ENCODE results near the gene AVEN. TPM values are rescaled to one million over a fixed set of nuclear protein-coding genes. Genes with fewer than 3 reads are reported as not detected.

AVEN gene
- total and polyA plus RNA-seq, 2 donors (not counting 1 experiment from before 2014, with no cell fraction given), result 16.0 to 19.2 TPM

GRCh38 chr15:33980159-33980558, 58.8 kb downstream of the AVEN start:
- H3K27ac ChIP-seq (ENCODE audit: insufficient read depth, low read length), result no peak overlapping the region
- H3K4me2 ChIP-seq (ENCODE audit: extremely low read depth, insufficient read depth, low read length), result no peak overlapping the region
- DNase-seq (ENCODE audit: low read depth in 2 of 2), result no peak
- H3K4me1 ChIP-seq (ENCODE audit: control insufficient read depth, extremely low read depth, insufficient read depth, low read length), result no peaks in the 10 kb centered on the region
- no peak overlapping the region for H2AFZ ChIP-seq (ENCODE audit: low read length)
- H3K9ac ChIP-seq (ENCODE audit: insufficient read depth, low read length), result no peak overlapping the region
- TF ChIP-seq CTCF (conservative IDR thresholded peaks at IDR 0.05 in 1 of 2, IDR thresholded peaks at IDR 0.05 in 1 of 2; ENCODE audit: low read depth in 1 of 2, low read length in 2 of 2) (no peak), EZH2 (IDR thresholded peaks at IDR 0.05; ENCODE audit: low read length, missing control alignments) (no peak)
- H3K36me3 ChIP-seq (ENCODE audit: control insufficient read depth, insufficient read depth, low read length), result no peaks in the 10 kb centered on the region
- no peaks in the 10 kb centered on the region for H3K79me2 ChIP-seq (ENCODE audit: control insufficient read depth, insufficient read depth, low read length)
- H4K20me1 ChIP-seq (ENCODE audit: control insufficient read depth, extremely low read depth, insufficient read depth, low read length), result no peaks in the 10 kb centered on the region
- H3K4me3 ChIP-seq (replicated peaks in 1 of 4; ENCODE audit: control extremely low read depth in 1 of 4, insufficient read depth in 1 of 4, low read depth in 3 of 4, low read length in 4 of 4), result no peak overlapping the region
- H3K9me3 ChIP-seq (ENCODE audit: control insufficient read depth, insufficient read depth, low read depth, low read length), result no peaks in the 10 kb centered on the region
- no peaks in the 10 kb centered on the region for H3K27me3 ChIP-seq (ENCODE audit: control insufficient read depth, insufficient read depth, low read length)

- no peaks in the 10 kb centered on the region for H3K27me3 ChIP-seq (ENCODE audit: control insufficient read depth, insufficient read depth, low read length)
- no peaks in the 10 kb centered on the region for H4K20me1 ChIP-seq (ENCODE audit: control insufficient read depth, extremely low read depth, insufficient read depth, low read length)
- no peaks in the 10 kb centered on the region for H3K36me3 ChIP-seq (ENCODE audit: control insufficient read depth, insufficient read depth, low read length)
- H2AFZ ChIP-seq (ENCODE audit: low read length), result no peak overlapping the region
- no peak overlapping the region for H3K4me3 ChIP-seq (replicated peaks in 1 of 4; ENCODE audit: control extremely low read depth in 1 of 4, insufficient read depth in 1 of 4, low read depth in 3 of 4, low read length in 4 of 4)
- no peaks in the 10 kb centered on the region for H3K79me2 ChIP-seq (ENCODE audit: control insufficient read depth, insufficient read depth, low read length)
- TF ChIP-seq EZH2 (IDR thresholded peaks at IDR 0.05; ENCODE audit: low read length, missing control alignments) (no peak), CTCF (conservative IDR thresholded peaks at IDR 0.05 in 1 of 2, IDR thresholded peaks at IDR 0.05 in 1 of 2; ENCODE audit: low read depth in 1 of 2, low read length in 2 of 2) (peak in 1 of 2 donors; percentile 16)
- no peak overlapping the region for H3K27ac ChIP-seq (ENCODE audit: insufficient read depth, low read length)
- H3K4me1 ChIP-seq (ENCODE audit: control insufficient read depth, extremely low read depth, insufficient read depth, low read length), result no peaks in the 10 kb centered on the region
- no peak overlapping the region for H3K4me2 ChIP-seq (ENCODE audit: extremely low read depth, insufficient read depth, low read length)
- H3K9me3 ChIP-seq (ENCODE audit: control insufficient read depth, insufficient read depth, low read depth, low read length), result no peaks in the 10 kb centered on the region
- H3K9ac ChIP-seq (ENCODE audit: insufficient read depth, low read length), result no peak overlapping the region
- peak in 1 of 2 donors; percentile 32 for DNase-seq (ENCODE audit: low read depth in 2 of 2)
These were observed 63.9 kb downstream of the AVEN start for GRCh38 chr15:33975022-33975565.

- H4K20me1 ChIP-seq (ENCODE audit: control insufficient read depth, extremely low read depth, insufficient read depth, low read length), result no peaks in the 10 kb centered on the region
- no peaks in the 10 kb centered on the region for H3K4me1 ChIP-seq (ENCODE audit: control insufficient read depth, extremely low read depth, insufficient read depth, low read length)
- H3K4me3 ChIP-seq (replicated peaks in 1 of 4; ENCODE audit: control extremely low read depth in 1 of 4, insufficient read depth in 1 of 4, low read depth in 3 of 4, low read length in 4 of 4), result no peak overlapping the region
- H3K9me3 ChIP-seq (ENCODE audit: control insufficient read depth, insufficient read depth, low read depth, low read length), result no peaks in the 10 kb centered on the region
- no peaks in the 10 kb centered on the region for H3K27me3 ChIP-seq (ENCODE audit: control insufficient read depth, insufficient read depth, low read length)
- no peak overlapping the region for H3K9ac ChIP-seq (ENCODE audit: insufficient read depth, low read length)
- H3K4me2 ChIP-seq (ENCODE audit: extremely low read depth, insufficient read depth, low read length), result no peak overlapping the region
- TF ChIP-seq EZH2 (IDR thresholded peaks at IDR 0.05; ENCODE audit: low read length, missing control alignments) (no peak), CTCF (conservative IDR thresholded peaks at IDR 0.05 in 1 of 2, IDR thresholded peaks at IDR 0.05 in 1 of 2; ENCODE audit: low read depth in 1 of 2, low read length in 2 of 2) (no peak)
- no peaks in the 10 kb centered on the region for H3K79me2 ChIP-seq (ENCODE audit: control insufficient read depth, insufficient read depth, low read length)
- H2AFZ ChIP-seq (ENCODE audit: low read length), result no peak overlapping the region
- H3K36me3 ChIP-seq (ENCODE audit: control insufficient read depth, insufficient read depth, low read length), result no peaks in the 10 kb centered on the region
- H3K27ac ChIP-seq (ENCODE audit: insufficient read depth, low read length), result no peak overlapping the region
- no peak for DNase-seq (ENCODE audit: low read depth in 2 of 2)
These were observed 67.2 kb downstream of the AVEN start for GRCh38 chr15:33971811-33972210.
